K562 (cell line): ENCODE measurements around the gene SLC39A7. TPM values are rescaled to one million over a fixed set of nuclear protein-coding genes. Genes with fewer than 3 reads are reported as not detected.
A peak's percentile ranks its signal among the peaks of the same experiment; 100 is the strongest.

Experiments used
- ASH1L ChIP-seq: fragments of 450-650 bp; IDR thresholded peaks from 2 replicates; pipeline ENCODE4 v1.6.1; 2018; ENCODE audit warnings: borderline replicate concordance, mild to moderate bottlenecking, low read depth; ENCODE audit not compliant: partially characterized antibody
- BRF1 ChIP-seq: IDR thresholded peaks from 3 replicates; pipeline ENCODE4 v1.6.1; 2011; ENCODE audit warnings: borderline replicate concordance, mild to moderate bottlenecking; ENCODE audit not compliant: insufficient read length; ENCODE audit errors: extremely low read depth
- C11orf30 ChIP-seq: fragments of 450-650 bp; IDR thresholded peaks from 2 replicates; pipeline ENCODE4 v1.6.1; 2016; ENCODE audit warnings: low read depth, mild to moderate bottlenecking
- CREBBP ChIP-seq: IDR thresholded peaks from one replicate; pipeline ENCODE4 v1.6.1; 2012; ENCODE audit warnings: low read depth, mild to moderate bottlenecking, control low read depth, inconsistent platforms, low read length
- CSDE1 ChIP-seq, 2 experiments: fragments of 450-650 bp; IDR thresholded peaks; 2 replicates each; pipeline ENCODE4 v1.6.1; 2016; ENCODE audit warnings: mild to moderate bottlenecking in 1 of 2
- E2F1 ChIP-seq: sonication (generic); formaldehyde crosslinking; IDR thresholded peaks from 2 replicates; pipeline ENCODE4 v1.8.1; 2023; ENCODE audit warnings: mild to moderate bottlenecking, missing genetic modification reagents, moderate library complexity
- HEY1 ChIP-seq: fragments of 250-450 bp; sonication (Bioruptor Pico); IDR thresholded peaks from 2 replicates; pipeline ENCODE4 v1.5.0; 2020; ENCODE audit warnings: mild to moderate bottlenecking, moderate library complexity, borderline replicate concordance
- HINFP ChIP-seq: fragments of 450-650 bp; conservative IDR thresholded peaks from 2 replicates; pipeline ENCODE4 v1.6.1; 2016; ENCODE audit warnings: missing genetic modification characterization, low read depth, mild to moderate bottlenecking, control low read depth, missing compliant biosample characterization
- HMGN3 ChIP-seq: IDR thresholded peaks from 2 replicates; pipeline ENCODE4 v1.6.1; 2011; ENCODE audit warnings: borderline replicate concordance, low read depth, mild to moderate bottlenecking, mixed read lengths, low read length; ENCODE audit not compliant: insufficient read length; ENCODE audit errors: extremely low read depth
- IRF1 ChIP-seq: sonication (generic); formaldehyde crosslinking; IDR thresholded peaks from 2 replicates; pipeline ENCODE4 v1.8.0; 2022; ENCODE audit warnings: missing genetic modification reagents, mild to moderate bottlenecking, borderline replicate concordance
- MCM5 ChIP-seq: fragments of 450-650 bp; IDR thresholded peaks from 2 replicates; pipeline ENCODE4 v1.6.1; 2016; ENCODE audit warnings: low read depth
- POLR2G ChIP-seq: fragments of 200-400 bp; formaldehyde crosslinking; IDR thresholded peaks from 2 replicates; pipeline ENCODE4 v1.6.1; 2017; ENCODE audit warnings: low read depth, mild to moderate bottlenecking, antibody characterized with exemption, low read length, moderate library complexity
- RBM22 ChIP-seq: fragments of 200-400 bp; formaldehyde crosslinking; IDR thresholded peaks from 2 replicates; pipeline ENCODE4 v1.6.1; 2018; ENCODE audit warnings: low read length, low read depth; ENCODE audit not compliant: poor library complexity, severe bottlenecking
- RCOR1 ChIP-seq, 2 experiments: IDR thresholded peaks; 2 replicates each; pipeline ENCODE4 v1.6.1; 2012; ENCODE audit warnings: low read depth in 2 of 2, low read length in 2 of 2, borderline replicate concordance in 1 of 2, improper control_type of control experiment in 1 of 2
- SPI1 ChIP-seq: IDR thresholded peaks from 2 replicates; pipeline ENCODE4 v1.6.1; 2011; ENCODE audit warnings: low read depth, low read length, control low read depth, borderline replicate concordance
- ZBED1 ChIP-seq: IDR thresholded peaks from 2 replicates; pipeline ENCODE4 v1.6.1; 2014
- ZBTB33 ChIP-seq: sonication (generic); formaldehyde crosslinking; IDR thresholded peaks from 2 replicates; pipeline ENCODE4 v1.8.1; 2023; ENCODE audit warnings: mild to moderate bottlenecking, missing genetic modification reagents
- ZEB2 ChIP-seq: fragments of 450-650 bp; IDR thresholded peaks from 2 replicates; pipeline ENCODE4 v1.6.1; 2016
- ZNF232 ChIP-seq: sonication (generic); formaldehyde crosslinking; IDR thresholded peaks from 2 replicates; pipeline ENCODE4 v1.8.0; 2022; ENCODE audit warnings: mild to moderate bottlenecking, missing genetic modification reagents
- ZNF740 ChIP-seq, 3 experiments: fragments of 200-800 bp in 1 of 3; sonication (Bioruptor generic) in 1 of 3; sonication (generic) in 1 of 3; formaldehyde crosslinking in 1 of 3; IDR thresholded peaks; 2 replicates each; pipeline versions ENCODE4 v1.6.1 to v1.8.0; 2016 to 2022; ENCODE audit warnings: mild to moderate bottlenecking in 2 of 3, missing compliant biosample characterization in 2 of 3, missing genetic modification characterization in 2 of 3, missing genetic modification reagents in 1 of 3
- polyA plus RNA-seq, 8 experiments: library from polyadenylated mRNA; depleted of rRNA in 4 of 8; stranded (reverse) in 5 of 8; unstranded in 3 of 8; fragments of >200 nt; fragmentation: Nextera tagmentation in 2 of 8; fragmentation: Illumina TruSeq in 1 of 8; extraction: Ambion mirVana in 2 of 8; extraction: Trizol in 1 of 8; gene quantifications; 2 replicates each; pipeline versions ENCODE4 v1.2.1 to v1.2.3, GENCODE V29; 2011 to 2014; ENCODE audit warnings: inconsistent platforms in 1 of 8, missing spikeins in 1 of 8
- total RNA-seq, 7 experiments: library from RNA; depleted of rRNA in 6 of 7; stranded (reverse); fragments of >200 nt in 6 of 7; fragmentation: Illumina TruSeq in 2 of 7; extraction: Trizol in 2 of 7; gene quantifications; 2 replicates each; pipeline versions ENCODE4 v1.2.1 to v1.2.3, GENCODE V29; 2011 to 2021; ENCODE audit warnings: low replicate concordance in 1 of 7

The SLC39A7 gene
- total and polyA plus RNA-seq, 9 of the 15 experiments (the other 6 are each of a cell fraction or from before 2014, with no cell fraction given) = 21.7 to 169 (median 121) TPM

- TF ChIP-seq ZBTB33 (CRISPR knock-in tag) (0 out of 2 replicates have a peak, but pooled peaks have one; percentile 14), IRF1 (CRISPR knock-in tag) (no peak), ZNF232 (CRISPR knock-in tag) (no peak), HINFP (no peak), ASH1L (no peak), ZNF740 (CRISPR knock-in tag; IDR thresholded peaks at IDR 0.05) (no peak), ZNF740 (tag; IDR thresholded peaks at IDR 0.05) (no peak), ZBED1 (no peak), POLR2G (peak; percentile 77), CREBBP (no peak), HEY1 (CRISPR knock-in tag) (no peak), C11orf30 (no peak), E2F1 (CRISPR knock-in tag) (no peak), BRF1 (no peak), RBM22 (peak; percentile 74), MCM5 (no peak), SPI1 (peak; percentile 54; the same call in 1 of the 2 replicates), HMGN3 (peak; percentile 50), ZEB2 (no peak), CSDE1 (IDR thresholded peaks at IDR 0.05) (no peak), RCOR1 (IDR thresholded peaks at IDR 0.05; ENCODE audit: borderline replicate concordance in 1 of 2, low read depth in 2 of 2, low read length in 2 of 2) (no peak)
Observed at GRCh38 chr6:33213166-33213988, 12.7 kb downstream of the SLC39A7 start (continued).
